NCI-H82 treated with DMSO at 0.1 percent for 48 hours (cell line): Measurements from ENCODE around the gene CIRBP.
A peak's percentile ranks its signal among the peaks of the same experiment; 100 is the strongest.

Experiments used
- DNase-seq: peaks from one replicate; lab custom pipeline; 2025; ENCODE audit not compliant: unreplicated experiment; lab: John Stamatoyannopoulos, UW

Gene CIRBP

GRCh38 chr19:1254530-1255185 is 14.5 kb upstream of the CIRBP start:
- no peak for DNase-seq

- no peak for DNase-seq
Measured at GRCh38 chr19:1255186-1256161, 13.7 kb upstream of the CIRBP start.

- no peak for DNase-seq
Measured at GRCh38 chr19:1256646-1257474, 12.3 kb upstream of the CIRBP start.

GRCh38 chr19:1257475-1258162 is 11.5 kb upstream of the CIRBP start:
- no peak for DNase-seq

GRCh38 chr19:1258163-1258492 is 11.0 kb upstream of the CIRBP start:
- DNase-seq = no peak

GRCh38 chr19:1258707-1259205 is 10.4 kb upstream of the CIRBP start:
- no peak for DNase-seq

GRCh38 chr19:1259206-1259875 is 9.8 kb upstream of the CIRBP start:
- no peak for DNase-seq

GRCh38 chr19:1259876-1260748 is 9.0 kb upstream of the CIRBP start:
- no peak for DNase-seq

- DNase-seq = peak; percentile 44
Measured at GRCh38 chr19:1260749-1261537, 8.2 kb upstream of the CIRBP start.

GRCh38 chr19:1261538-1261797 is 7.7 kb upstream of the CIRBP start:
- DNase-seq = no peak

GRCh38 chr19:1261798-1262622 is 7.1 kb upstream of the CIRBP start:
- DNase-seq = no peak

- no peak for DNase-seq
Measured at GRCh38 chr19:1262623-1263123, 6.5 kb upstream of the CIRBP start.

GRCh38 chr19:1263188-1263587 is 5.9 kb upstream of the CIRBP start:
- DNase-seq = no peak

GRCh38 chr19:1264801-1265614 is 4.1 kb upstream of the CIRBP start:
- no peak for DNase-seq

GRCh38 chr19:1265615-1266128 is 3.5 kb upstream of the CIRBP start:
- DNase-seq = no peak

GRCh38 chr19:1266129-1266915 is 2.8 kb upstream of the CIRBP start:
- peak; percentile 39 for DNase-seq
